ENCODE data around the gene UBE2I.

DNA sequence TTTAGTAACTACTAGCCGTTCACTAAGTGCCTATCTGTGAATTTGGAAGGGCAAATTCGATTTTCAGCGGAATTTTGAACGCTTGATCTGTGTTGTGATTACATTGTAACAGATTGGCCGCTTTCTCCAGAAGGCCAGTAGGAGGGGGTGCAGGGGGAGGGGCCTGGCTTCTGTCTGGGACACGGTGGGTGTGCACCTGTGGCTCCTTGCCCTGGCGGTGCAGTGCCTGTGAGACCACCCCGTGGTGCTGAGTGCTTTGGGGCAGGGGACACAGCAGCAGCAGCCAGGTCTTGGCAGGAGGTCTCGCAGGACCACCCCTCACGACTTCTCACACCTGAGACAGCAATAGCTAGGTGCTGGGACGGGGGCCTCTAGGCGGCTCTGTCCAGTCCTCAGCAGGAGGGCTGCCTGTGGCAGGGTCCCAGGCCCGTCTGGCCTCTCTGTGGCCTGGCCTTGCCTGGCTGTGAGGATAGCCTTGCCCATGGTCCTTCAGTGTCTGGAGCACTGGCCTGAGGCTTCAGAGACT, 1.8 kb downstream of the UBE2I start:
- TF ChIP-seq CTCF (conservative IDR thresholded peaks at IDR 0.05; ENCODE audit: low read depth, low read length), result no peak
- no peak for TF ChIP-seq EZH2 (IDR thresholded peaks at IDR 0.05; ENCODE audit: borderline replicate concordance, low read depth, low read length, poor library complexity, severe bottlenecking)

Data from A673 (cell line).